ENCODE measurements around the gene SYNJ1.
A peak's percentile ranks its signal among the peaks of the same experiment; 100 is the strongest.
"Not testable (repeated sequence)": the region's sequence is repeated elsewhere in the genome, so short reads cannot be mapped to it uniquely, and the experiment has no call there.

Gene SYNJ1, protein sequence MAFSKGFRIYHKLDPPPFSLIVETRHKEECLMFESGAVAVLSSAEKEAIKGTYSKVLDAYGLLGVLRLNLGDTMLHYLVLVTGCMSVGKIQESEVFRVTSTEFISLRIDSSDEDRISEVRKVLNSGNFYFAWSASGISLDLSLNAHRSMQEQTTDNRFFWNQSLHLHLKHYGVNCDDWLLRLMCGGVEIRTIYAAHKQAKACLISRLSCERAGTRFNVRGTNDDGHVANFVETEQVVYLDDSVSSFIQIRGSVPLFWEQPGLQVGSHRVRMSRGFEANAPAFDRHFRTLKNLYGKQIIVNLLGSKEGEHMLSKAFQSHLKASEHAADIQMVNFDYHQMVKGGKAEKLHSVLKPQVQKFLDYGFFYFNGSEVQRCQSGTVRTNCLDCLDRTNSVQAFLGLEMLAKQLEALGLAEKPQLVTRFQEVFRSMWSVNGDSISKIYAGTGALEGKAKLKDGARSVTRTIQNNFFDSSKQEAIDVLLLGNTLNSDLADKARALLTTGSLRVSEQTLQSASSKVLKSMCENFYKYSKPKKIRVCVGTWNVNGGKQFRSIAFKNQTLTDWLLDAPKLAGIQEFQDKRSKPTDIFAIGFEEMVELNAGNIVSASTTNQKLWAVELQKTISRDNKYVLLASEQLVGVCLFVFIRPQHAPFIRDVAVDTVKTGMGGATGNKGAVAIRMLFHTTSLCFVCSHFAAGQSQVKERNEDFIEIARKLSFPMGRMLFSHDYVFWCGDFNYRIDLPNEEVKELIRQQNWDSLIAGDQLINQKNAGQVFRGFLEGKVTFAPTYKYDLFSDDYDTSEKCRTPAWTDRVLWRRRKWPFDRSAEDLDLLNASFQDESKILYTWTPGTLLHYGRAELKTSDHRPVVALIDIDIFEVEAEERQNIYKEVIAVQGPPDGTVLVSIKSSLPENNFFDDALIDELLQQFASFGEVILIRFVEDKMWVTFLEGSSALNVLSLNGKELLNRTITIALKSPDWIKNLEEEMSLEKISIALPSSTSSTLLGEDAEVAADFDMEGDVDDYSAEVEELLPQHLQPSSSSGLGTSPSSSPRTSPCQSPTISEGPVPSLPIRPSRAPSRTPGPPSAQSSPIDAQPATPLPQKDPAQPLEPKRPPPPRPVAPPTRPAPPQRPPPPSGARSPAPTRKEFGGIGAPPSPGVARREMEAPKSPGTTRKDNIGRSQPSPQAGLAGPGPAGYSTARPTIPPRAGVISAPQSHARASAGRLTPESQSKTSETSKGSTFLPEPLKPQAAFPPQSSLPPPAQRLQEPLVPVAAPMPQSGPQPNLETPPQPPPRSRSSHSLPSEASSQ (N-terminal part only)

GRCh38 chr21:32727687-32728455 is at the start of gene SYNJ1:
Gene SYNJ1 (minus strand): TSS chr21:32728013. CDS start chr21:32726895, 1,118 bp downstream.
- DNase-seq = peak; percentile 98

GRCh38 chr21:32777269-32777668 is 49.5 kb upstream of the SYNJ1 start:
- DNase-seq = no peak

DNA sequence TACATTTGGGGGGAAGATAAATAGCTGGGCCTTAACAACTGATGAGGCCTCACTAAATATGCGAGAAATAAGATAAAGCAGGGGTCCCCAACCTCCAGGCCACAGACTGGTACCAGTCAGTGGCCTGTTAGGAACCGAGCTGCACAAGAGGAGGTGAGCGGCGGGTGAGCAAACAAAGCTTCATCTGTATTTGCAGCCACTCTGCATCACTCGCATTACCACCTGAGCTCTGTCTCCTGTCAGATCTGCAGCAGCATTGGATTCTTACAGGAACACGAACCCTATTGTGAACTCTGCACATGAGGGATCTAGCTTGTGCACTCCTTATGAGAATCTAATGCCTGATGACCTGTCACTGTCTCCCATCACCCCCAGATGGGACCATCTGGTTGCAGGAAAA is 48.9 kb upstream of the SYNJ1 start:
- DNase-seq = no peak

DNA sequence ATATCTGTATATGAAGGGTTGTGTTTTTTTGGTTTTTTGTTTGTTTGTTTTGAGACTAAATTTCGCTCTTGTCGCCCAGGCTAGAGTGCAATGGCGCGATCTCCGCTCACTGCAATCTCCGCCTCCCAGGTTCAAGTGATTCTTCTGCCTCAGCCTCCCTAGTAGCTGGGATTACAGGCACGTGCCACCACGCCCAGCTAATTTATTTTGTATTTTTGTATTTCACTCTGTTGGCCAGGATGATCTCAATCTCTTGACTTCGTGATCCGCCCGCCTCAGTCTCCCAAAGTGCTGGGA is 45.2 kb upstream of the SYNJ1 start:
- not testable (repeated sequence) for DNase-seq

GRCh38 chr21:32772281-32773047 is 44.7 kb upstream of the SYNJ1 start:
- peak; percentile 53 for DNase-seq

DNA sequence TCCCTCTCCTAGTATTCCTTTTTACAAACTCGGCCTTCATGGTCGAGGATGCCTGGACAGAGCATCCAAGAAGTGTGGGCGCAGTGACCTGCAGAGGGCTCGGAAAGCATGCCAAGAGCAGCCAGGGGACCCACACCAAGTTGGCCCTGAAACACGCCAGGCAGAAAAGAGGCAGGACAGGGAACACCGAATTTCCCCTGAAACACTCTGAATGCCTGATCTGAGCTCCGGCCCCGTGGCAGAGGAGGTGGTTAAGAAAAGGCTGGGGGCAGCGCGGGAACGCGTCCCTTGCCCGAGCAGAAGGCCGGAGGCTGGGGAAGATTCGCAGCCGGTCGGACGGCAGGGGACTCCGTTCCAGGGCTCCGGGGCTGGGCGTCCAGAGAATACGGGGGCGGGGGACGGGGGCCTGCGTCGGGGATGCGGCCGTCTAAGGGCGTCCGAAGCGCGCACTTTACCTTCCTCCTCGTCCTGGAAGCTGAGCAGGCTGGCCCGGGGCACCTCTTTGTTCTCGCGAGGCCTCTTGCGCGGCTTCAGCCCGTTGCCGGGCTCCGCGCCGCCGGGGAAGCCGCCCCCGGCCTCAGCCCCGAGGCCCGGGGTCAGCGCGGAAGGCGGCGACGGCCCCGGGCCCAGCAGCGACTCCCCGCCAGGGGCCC is 43.2 kb upstream of the SYNJ1 start:
- DNase-seq = peak; percentile 78

DNA sequence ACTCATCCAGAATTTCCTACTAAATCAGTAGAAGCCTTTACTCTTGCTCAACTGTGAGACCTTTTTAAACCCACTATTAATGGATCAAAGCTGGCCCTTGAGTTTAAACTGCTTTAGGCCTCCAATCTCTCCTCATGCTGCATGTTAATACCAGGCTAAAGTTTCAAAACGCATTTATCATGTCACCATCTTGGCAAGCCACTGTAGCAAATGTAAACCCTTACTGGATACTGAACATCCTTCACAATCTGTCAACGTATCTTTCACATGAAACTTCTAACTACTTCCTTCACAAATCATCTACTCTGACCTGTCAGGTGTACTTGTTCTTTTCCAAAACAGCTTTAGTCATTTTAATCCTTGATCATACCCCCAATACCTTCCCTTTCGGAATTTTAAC is 40.7 kb upstream of the SYNJ1 start:
- DNase-seq = peak; percentile 44

GRCh38 chr21:32765058-32765457 is 37.2 kb upstream of the SYNJ1 start:
- DNase-seq = no peak

GRCh38 chr21:32764186-32764585 is 36.4 kb upstream of the SYNJ1 start:
- DNase-seq = no peak

GRCh38 chr21:32757804-32758203 is 30.0 kb upstream of the SYNJ1 start:
- DNase-seq = no peak

- no peak for DNase-seq
Observed at GRCh38 chr21:32756096-32756495, 28.3 kb upstream of the SYNJ1 start.

- DNase-seq = peak; percentile 46
Observed at GRCh38 chr21:32753818-32754585, 26.2 kb upstream of the SYNJ1 start.

GRCh38 chr21:32750405-32750804 is 22.6 kb upstream of the SYNJ1 start:
- no peak for DNase-seq

GRCh38 chr21:32749662-32750061 is 21.8 kb upstream of the SYNJ1 start:
- no peak for DNase-seq

GRCh38 chr21:32748529-32748928 is 20.7 kb upstream of the SYNJ1 start:
- DNase-seq = no peak

GRCh38 chr21:32747396-32747795 is 19.6 kb upstream of the SYNJ1 start:
- DNase-seq = no peak

DNA sequence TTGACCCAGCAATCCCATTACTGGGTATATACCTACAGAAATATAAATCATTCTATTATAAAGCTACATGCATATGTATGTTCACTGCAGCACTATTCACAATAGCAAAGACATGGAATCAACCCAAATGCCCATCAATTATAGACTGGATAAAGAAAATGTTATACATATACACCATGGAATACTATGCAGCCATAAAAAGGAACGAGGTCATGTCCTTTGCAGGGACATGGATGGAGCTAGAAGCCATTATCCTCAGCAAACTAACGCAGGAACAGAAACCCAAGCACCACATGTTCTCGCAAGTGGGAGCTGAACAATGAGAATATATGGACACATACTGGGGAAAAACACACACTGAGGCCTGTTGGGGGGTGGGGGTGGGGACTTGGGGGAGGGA is 18.9 kb upstream of the SYNJ1 start:
- not testable (repeated sequence) for DNase-seq

- DNase-seq = no peak
Observed at GRCh38 chr21:32742396-32742795, 14.6 kb upstream of the SYNJ1 start.

GRCh38 chr21:32741336-32741735 is 13.5 kb upstream of the SYNJ1 start:
- no peak for DNase-seq

DNA sequence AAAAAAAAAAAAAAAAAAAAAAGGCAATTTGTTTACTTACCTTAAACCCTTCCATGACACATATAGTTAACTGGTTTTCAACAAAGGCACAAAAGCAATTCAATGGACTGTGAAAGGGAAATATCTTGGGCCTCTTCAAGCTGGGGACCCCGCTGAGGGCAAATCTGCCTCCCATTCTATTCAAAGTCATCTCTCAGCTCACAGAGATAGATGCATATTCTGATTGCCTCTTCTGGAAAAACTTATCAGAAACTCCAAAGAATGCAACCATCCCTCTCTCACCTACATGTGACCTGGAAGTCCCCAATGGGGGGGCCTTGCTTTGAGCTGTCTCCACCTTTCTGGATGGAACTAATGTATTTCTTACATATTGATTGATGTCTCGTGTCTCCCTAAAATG is 12.1 kb upstream of the SYNJ1 start:
- no peak for DNase-seq
